A673 (cell line): Measurements from ENCODE around the gene EXOC6B. TPM values are rescaled to one million over a fixed set of nuclear protein-coding genes. Genes with fewer than 3 reads are reported as not detected.

Source experiments
- BruUV-seq: library from RNA; stranded (reverse); fragments of 400-500 nt; replicated peaks from 2 replicates; lab custom pipeline; 2021; lab: Mats Ljungman, UMichigan
- CTCF ChIA-PET: fragments of 300-600 bp; sonication (Branson Sonifier 250); formaldehyde crosslinking; loops from one replicate; lab custom pipeline; 2022; ENCODE audit warnings: antibody characterized with exemption; lab: Charles Lee
- POLR2A ChIA-PET: fragments of 300-600 bp; sonication (Branson Sonifier 250); formaldehyde crosslinking; loops from one replicate; lab custom pipeline; 2022; ENCODE audit warnings: antibody characterized with exemption; ENCODE audit not compliant: low non-redundant PET; lab: Charles Lee
- DNase-seq: peaks from one replicate; pipeline ENCODE4 v3.0.0-alpha.2; 2015; ENCODE audit warnings: low spot score
- H3K27ac ChIP-seq: fragments of 200-600 bp; sonication (generic); 2 replicates; pipeline ENCODE4 v1.5.1; 2016; ENCODE audit warnings: mixed run types, low read depth, mild to moderate bottlenecking, mixed read lengths, antibody characterized with exemption, low read length; ENCODE audit not compliant: poor library complexity, severe bottlenecking
- H3K27me3 ChIP-seq: fragments of 200-600 bp; sonication (generic); replicated peaks from 2 replicates; pipeline ENCODE4 v1.6.1; 2017; ENCODE audit warnings: mixed run types, low read depth, mild to moderate bottlenecking, mixed read lengths, antibody characterized with exemption, low read length; ENCODE audit not compliant: insufficient read depth, poor library complexity
- H3K36me3 ChIP-seq: fragments of 200-600 bp; sonication (generic); 2 replicates; pipeline ENCODE4 v1.6.1; 2016; ENCODE audit warnings: mixed run types, mild to moderate bottlenecking, mixed read lengths, antibody characterized with exemption, low read length; ENCODE audit not compliant: insufficient read depth, poor library complexity, severe bottlenecking
- H3K4me1 ChIP-seq: fragments of 200-600 bp; sonication (generic); 2 replicates; pipeline ENCODE4 v1.6.1; 2017; ENCODE audit warnings: mixed run types, mild to moderate bottlenecking, mixed read lengths, antibody characterized with exemption, low read length; ENCODE audit not compliant: insufficient read depth, poor library complexity, severe bottlenecking
- H3K4me3 ChIP-seq: fragments of 200-600 bp; sonication (generic); 2 replicates; pipeline ENCODE4 v1.5.1; 2016; ENCODE audit warnings: low read depth, mixed run types, mild to moderate bottlenecking, mixed read lengths, low read length; ENCODE audit not compliant: poor library complexity, severe bottlenecking
- H3K9me3 ChIP-seq: fragments of 200-600 bp; sonication (generic); 2 replicates; pipeline ENCODE4 v1.6.1; 2016; ENCODE audit warnings: mixed run types, low read depth, mild to moderate bottlenecking, mixed read lengths, antibody characterized with exemption, low read length; ENCODE audit not compliant: poor library complexity, severe bottlenecking
- EZH2 ChIP-seq: fragments of 200-600 bp; sonication (generic); IDR thresholded peaks from 2 replicates; pipeline ENCODE4 v1.6.1; 2017; ENCODE audit warnings: borderline replicate concordance, low read depth, mild to moderate bottlenecking, mixed read lengths, antibody characterized with exemption, low read length; ENCODE audit not compliant: poor library complexity, severe bottlenecking
- intact Hi-C: fragments of 100-400 bp; cut with micrococcal nuclease; formaldehyde crosslinking; loops from one replicate; pipeline ENCODE4 v1.10.0; 2022; ENCODE audit not compliant: unreplicated experiment
- total RNA-seq: library from RNA; stranded (reverse); gene quantifications from 2 replicates; pipeline ENCODE4 v1.2.3, GENCODE V29; 2021
- TF ChIP-seq, protein P1 (sequence below): fragments of 300-800, 200-600 bp; sonication (generic); conservative IDR thresholded peaks from 2 replicates; pipeline ENCODE4 v1.5.1; 2017; ENCODE audit warnings: low read depth, mild to moderate bottlenecking, antibody characterized with exemption, low read length, moderate library complexity, mixed read lengths

Gene EXOC6B
- total RNA-seq, 1 experiment from 2014 or later, result 138 TPM

DNA sequence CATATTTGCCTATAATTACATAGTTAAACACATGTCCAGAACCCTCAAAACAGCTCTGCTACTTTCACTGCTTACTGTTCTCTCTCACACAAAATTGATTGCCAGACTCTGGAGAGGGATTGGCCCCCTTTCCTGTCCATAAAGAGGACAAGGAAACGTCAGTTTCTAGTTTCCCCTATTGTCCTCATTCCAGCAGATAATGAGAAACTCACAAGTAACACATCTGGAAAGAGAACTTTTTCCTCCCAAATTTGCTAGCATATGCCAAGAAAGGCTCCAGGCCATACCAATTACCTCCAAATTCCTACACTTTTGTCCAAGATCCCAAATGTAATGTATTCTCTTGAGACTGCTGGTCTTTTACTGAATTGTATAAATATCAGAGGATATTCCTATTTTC, 200.5 kb downstream of the EXOC6B start:
- CTCF ChIA-PET, result interaction anchor here (1.1 kb wide), 1 partner anchor 119 kb away, joined by 5 read pairs; no protein-coding TSS in a partner anchor
- no TSS peak for BruUV-seq

DNA sequence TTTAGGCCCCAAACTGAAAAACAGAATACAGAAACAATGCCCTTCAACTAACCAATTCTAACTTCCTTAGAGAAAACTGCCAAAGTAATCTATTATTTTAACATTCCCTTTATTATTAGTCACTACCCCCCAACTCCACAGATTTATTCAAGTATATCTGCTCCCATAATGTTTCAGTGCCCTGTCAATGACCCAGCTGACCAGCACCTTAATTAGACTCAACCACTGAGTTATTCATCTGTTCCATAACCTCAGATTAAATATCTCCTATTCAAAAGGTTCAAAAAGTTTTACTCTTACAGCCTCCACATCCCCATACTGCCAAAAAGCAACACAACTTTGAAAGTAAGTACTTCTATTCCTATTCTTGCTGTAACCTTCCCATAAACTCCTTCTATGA, 202.4 kb downstream of the EXOC6B start:
- H3K27ac ChIP-seq, result no peak overlapping the region
- H3K4me1 ChIP-seq, result no peaks in the 10 kb centered on the region
- H3K4me3 ChIP-seq, result no peak overlapping the region
- TF ChIP-seq EZH2, result no peak
- TF ChIP-seq, protein P1, sequence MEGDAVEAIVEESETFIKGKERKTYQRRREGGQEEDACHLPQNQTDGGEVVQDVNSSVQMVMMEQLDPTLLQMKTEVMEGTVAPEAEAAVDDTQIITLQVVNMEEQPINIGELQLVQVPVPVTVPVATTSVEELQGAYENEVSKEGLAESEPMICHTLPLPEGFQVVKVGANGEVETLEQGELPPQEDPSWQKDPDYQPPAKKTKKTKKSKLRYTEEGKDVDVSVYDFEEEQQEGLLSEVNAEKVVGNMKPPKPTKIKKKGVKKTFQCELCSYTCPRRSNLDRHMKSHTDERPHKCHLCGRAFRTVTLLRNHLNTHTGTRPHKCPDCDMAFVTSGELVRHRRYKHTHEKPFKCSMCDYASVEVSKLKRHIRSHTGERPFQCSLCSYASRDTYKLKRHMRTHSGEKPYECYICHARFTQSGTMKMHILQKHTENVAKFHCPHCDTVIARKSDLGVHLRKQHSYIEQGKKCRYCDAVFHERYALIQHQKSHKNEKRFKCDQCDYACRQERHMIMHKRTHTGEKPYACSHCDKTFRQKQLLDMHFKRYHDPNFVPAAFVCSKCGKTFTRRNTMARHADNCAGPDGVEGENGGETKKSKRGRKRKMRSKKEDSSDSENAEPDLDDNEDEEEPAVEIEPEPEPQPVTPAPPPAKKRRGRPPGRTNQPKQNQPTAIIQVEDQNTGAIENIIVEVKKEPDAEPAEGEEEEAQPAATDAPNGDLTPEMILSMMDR, result no peak
- no peaks in the 10 kb centered on the region for H3K27me3 ChIP-seq
- no peak for DNase-seq
- POLR2A ChIA-PET, result no interaction called here
- BruUV-seq, result no TSS peak
- H3K36me3 ChIP-seq, result no peaks in the 10 kb centered on the region
- H3K9me3 ChIP-seq, result no peaks in the 10 kb centered on the region
- intact Hi-C loops, result no loop called here
- CTCF ChIA-PET, result no interaction called here

More for the DNA sequence above, 200.5 kb downstream of the EXOC6B start:
- no peaks in the 10 kb centered on the region for H3K36me3 ChIP-seq
- intact Hi-C loops, result no loop called here
- no peak overlapping the region for H3K4me3 ChIP-seq
- H3K27ac ChIP-seq, result no peak overlapping the region
- no peak for DNase-seq
- H3K27me3 ChIP-seq, result no peaks in the 10 kb centered on the region
- TF ChIP-seq, protein P1, result no peak
- no peak for TF ChIP-seq EZH2
- no peaks in the 10 kb centered on the region for H3K4me1 ChIP-seq
- no peaks in the 10 kb centered on the region for H3K9me3 ChIP-seq
- POLR2A ChIA-PET, result no interaction called here

DNA sequence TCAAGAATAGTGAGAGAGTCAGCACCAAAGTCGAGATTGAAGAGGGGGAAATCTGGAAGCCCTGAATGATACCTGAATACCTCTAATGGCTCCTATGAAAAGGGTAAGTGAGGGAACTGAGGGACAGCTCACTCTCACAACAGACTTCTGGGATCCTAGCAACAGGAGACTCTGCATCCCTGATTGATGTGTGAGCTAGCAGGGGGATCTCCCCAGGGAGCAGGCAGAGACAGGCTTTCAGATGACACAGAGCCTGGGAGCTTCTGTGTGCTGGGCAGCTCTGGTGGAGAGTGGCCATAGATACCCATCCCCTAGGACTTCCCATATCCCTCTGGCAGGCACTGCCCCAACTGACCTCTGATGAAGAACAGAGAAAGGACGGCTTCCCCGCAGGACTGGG, 206.2 kb downstream of the EXOC6B start:
- H3K4me1 ChIP-seq, result no peaks in the 10 kb centered on the region
- CTCF ChIA-PET, result no interaction called here
- POLR2A ChIA-PET, result no interaction called here
- no TSS peak for BruUV-seq
- intact Hi-C loops, result no loop called here
- H3K36me3 ChIP-seq, result no peaks in the 10 kb centered on the region
- TF ChIP-seq, protein P1, result no peak
- no peak for TF ChIP-seq EZH2
- peak; percentile 32 for DNase-seq
- no peak overlapping the region for H3K4me3 ChIP-seq
- H3K27ac ChIP-seq, result no peak overlapping the region
- H3K27me3 ChIP-seq, result no peaks in the 10 kb centered on the region
- H3K9me3 ChIP-seq, result peaks cover 9% of the 10 kb centered on the region
